ENCODE measurements around the gene KIAA1549.

DNA sequence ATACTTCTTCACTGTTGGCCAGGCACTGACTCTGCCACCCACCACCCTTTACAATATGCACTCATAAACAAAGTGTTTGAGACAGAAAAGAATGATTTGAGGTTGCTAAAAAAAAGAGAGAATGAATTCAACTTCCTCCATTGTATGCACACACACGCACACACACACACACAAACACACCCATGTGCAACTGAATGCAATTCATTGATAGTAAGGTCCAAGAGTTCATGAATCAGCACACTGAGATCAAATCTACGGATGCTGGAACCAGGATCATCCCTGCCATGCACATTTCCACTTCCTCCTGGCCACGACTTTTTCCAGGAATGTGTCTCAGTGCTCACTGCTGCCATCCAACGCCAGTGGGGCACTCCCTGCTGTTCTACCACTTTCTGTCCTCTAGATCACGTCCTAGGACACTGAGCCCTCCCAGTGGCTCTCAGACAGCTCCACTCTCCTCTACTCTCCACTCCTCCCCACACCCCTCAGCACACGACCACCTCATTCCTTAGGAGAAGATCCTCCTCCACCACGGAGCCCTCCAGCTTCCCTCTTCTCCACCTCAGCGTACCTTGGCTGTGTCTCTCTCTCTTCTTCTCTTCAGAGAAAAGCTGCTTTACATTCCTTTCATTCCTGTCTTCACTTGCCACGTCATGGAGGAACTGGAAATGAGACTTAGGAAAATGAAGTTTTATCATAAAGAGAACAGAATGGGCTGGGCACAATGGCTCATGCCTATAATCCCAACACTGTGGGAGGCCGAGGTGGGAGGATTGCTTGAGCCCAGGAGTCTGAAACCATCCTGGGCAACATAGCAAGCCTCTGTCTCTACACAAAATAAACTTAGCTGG is 195.4 kb downstream of the KIAA1549 start:
- TF ChIP-seq, protein P1, sequence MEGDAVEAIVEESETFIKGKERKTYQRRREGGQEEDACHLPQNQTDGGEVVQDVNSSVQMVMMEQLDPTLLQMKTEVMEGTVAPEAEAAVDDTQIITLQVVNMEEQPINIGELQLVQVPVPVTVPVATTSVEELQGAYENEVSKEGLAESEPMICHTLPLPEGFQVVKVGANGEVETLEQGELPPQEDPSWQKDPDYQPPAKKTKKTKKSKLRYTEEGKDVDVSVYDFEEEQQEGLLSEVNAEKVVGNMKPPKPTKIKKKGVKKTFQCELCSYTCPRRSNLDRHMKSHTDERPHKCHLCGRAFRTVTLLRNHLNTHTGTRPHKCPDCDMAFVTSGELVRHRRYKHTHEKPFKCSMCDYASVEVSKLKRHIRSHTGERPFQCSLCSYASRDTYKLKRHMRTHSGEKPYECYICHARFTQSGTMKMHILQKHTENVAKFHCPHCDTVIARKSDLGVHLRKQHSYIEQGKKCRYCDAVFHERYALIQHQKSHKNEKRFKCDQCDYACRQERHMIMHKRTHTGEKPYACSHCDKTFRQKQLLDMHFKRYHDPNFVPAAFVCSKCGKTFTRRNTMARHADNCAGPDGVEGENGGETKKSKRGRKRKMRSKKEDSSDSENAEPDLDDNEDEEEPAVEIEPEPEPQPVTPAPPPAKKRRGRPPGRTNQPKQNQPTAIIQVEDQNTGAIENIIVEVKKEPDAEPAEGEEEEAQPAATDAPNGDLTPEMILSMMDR (IDR thresholded peaks at IDR 0.05): peak in 1 of 6 experiments; percentile 12
- TF ChIP-seq POLR2A (IDR thresholded peaks at IDR 0.05): no peak

Data from Peyer's patch (tissue), 4 donors.